ENCODE measurements around the gene LSG1. TPM values are rescaled to one million over a fixed set of nuclear protein-coding genes. Genes with fewer than 3 reads are reported as not detected.

Gene LSG1
- total and polyA plus RNA-seq, 2 of the 13 experiments (the other 11 are each of a cell fraction or from before 2014, with no cell fraction given), result 21.4 to 32.1 TPM

DNA sequence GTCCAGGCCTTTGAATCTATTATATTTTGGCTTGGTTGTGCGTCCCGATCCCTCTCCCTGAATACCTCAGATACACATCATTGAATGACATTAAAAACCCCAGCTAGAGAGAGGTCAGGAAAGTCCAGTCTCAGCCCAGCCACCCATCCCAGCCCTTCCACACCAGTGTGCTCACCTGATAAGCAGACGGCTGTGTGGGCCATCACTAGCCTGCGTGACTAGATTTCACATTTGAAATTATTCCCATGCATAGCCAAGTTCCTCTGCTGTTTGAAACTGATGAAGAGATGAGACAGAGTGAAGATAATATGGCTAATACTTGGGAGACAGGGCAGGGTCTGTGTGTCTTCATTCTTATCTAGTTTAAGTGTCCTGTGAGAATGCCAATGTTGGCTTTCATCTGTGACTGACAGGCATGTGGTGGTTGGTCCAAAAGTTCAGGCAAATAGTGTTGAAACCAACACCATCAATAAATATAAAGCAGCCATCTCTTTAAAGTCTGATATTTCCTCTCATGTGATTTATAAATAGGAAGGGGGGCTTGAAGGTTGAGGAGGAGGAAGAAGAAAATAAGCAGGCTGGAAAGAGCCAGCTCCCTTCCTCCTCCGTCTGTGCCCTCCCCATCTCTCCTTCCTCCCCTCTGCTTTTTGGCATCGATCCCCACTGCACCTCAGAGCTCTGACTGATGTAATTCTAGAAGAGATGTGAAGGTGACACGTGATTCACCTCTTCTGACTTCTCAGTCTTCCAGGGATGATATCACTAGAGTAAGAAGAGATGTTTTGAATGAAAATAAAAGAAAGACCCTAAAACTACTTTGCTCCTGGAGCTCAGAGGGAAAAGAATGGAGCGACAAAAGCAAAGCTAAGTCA is 18.7 kb upstream of the LSG1 start (continued):
- TF ChIP-seq TRAFD1 (CRISPR knock-in tag; IDR thresholded peaks at IDR 0.05; ENCODE audit: borderline replicate concordance) (no peak), ZNF747 (CRISPR knock-in tag; IDR thresholded peaks at IDR 0.05; ENCODE audit: borderline replicate concordance) (no peak), ISX (CRISPR knock-in tag; conservative IDR thresholded peaks at IDR 0.05) (no peak), KMT2A (CRISPR knock-in tag; IDR thresholded peaks at IDR 0.05) (no peak), FOXA3 (CRISPR knock-in tag; IDR thresholded peaks at IDR 0.05) (no peak), ZSCAN9 (CRISPR knock-in tag; IDR thresholded peaks at IDR 0.05; ENCODE audit: borderline replicate concordance) (no peak), CCAR2 (optimal IDR thresholded peaks at IDR 0.05; ENCODE audit: low read depth, low read length) (no peak), ESRRA (CRISPR knock-in tag; IDR thresholded peaks at IDR 0.05; ENCODE audit: low read depth) (no peak), SIN3A (IDR thresholded peaks at IDR 0.05; ENCODE audit: borderline replicate concordance, low read depth, low read length) (no peak), HOMEZ (CRISPR knock-in tag; IDR thresholded peaks at IDR 0.05; ENCODE audit: low read depth) (no peak), LCORL (IDR thresholded peaks at IDR 0.05) (no peak), LCORL (CRISPR knock-in tag; IDR thresholded peaks at IDR 0.05) (no peak), TGIF2 (CRISPR knock-in tag; IDR thresholded peaks at IDR 0.05) (0 out of 2 replicates have a peak, but pooled peaks have one; percentile 25), ZBTB4 (CRISPR knock-in tag; IDR thresholded peaks at IDR 0.05; ENCODE audit: borderline replicate concordance) (no peak), ATF7 (IDR thresholded peaks at IDR 0.05) (no peak), ATF7 (CRISPR knock-in tag; IDR thresholded peaks at IDR 0.05) (no peak), HNF1B (CRISPR knock-in tag; IDR thresholded peaks at IDR 0.05) (no peak)
- TF ChIP-seq, protein P1, sequence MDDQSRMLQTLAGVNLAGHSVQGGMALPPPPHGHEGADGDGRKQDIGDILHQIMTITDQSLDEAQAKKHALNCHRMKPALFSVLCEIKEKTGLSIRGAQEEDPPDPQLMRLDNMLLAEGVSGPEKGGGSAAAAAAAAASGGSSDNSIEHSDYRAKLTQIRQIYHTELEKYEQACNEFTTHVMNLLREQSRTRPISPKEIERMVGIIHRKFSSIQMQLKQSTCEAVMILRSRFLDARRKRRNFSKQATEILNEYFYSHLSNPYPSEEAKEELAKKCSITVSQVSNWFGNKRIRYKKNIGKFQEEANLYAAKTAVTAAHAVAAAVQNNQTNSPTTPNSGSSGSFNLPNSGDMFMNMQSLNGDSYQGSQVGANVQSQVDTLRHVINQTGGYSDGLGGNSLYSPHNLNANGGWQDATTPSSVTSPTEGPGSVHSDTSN (CRISPR knock-in tag; IDR thresholded peaks at IDR 0.05; ENCODE audit: borderline replicate concordance), result no peak
- TF ChIP-seq, protein P2, sequence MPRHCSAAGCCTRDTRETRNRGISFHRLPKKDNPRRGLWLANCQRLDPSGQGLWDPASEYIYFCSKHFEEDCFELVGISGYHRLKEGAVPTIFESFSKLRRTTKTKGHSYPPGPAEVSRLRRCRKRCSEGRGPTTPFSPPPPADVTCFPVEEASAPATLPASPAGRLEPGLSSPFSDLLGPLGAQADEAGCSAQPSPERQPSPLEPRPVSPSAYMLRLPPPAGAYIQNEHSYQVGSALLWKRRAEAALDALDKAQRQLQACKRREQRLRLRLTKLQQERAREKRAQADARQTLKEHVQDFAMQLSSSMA (CRISPR knock-in tag; IDR thresholded peaks at IDR 0.05), result no peak

Data from HepG2 (cell line).